H9 (cell line): Measurements from ENCODE around the gene IL1RAPL2. TPM values are rescaled to one million over a fixed set of nuclear protein-coding genes. Genes with fewer than 3 reads are reported as not detected.

Experiments used
- DNase-seq: peaks from one replicate; pipeline ENCODE4 v3.0.0-alpha.2; 2017
- H2AFZ ChIP-seq: one replicate; pipeline ENCODE4 v1.6.1; 2013; ENCODE audit warnings: mild to moderate bottlenecking, low read length, control low read depth, moderate library complexity
- H2AK5ac ChIP-seq: 2 replicates; pipeline ENCODE4 v1.6.1; 2013; ENCODE audit warnings: low read length, control low read depth, mixed read lengths; ENCODE audit not compliant: insufficient read length
- H2BK120ac ChIP-seq: one replicate; pipeline ENCODE4 v1.6.1; 2013; ENCODE audit warnings: low read depth, mild to moderate bottlenecking, low read length, control low read depth, inconsistent platforms; ENCODE audit not compliant: poor library complexity, severe bottlenecking
- H2BK12ac ChIP-seq: 2 replicates; pipeline ENCODE4 v1.6.1; 2013; ENCODE audit warnings: low read length, control low read depth, mixed read lengths, low read depth; ENCODE audit not compliant: insufficient read length
- H2BK15ac ChIP-seq: 2 replicates; pipeline ENCODE4 v1.6.1; 2013; ENCODE audit warnings: low read depth, low read length, control low read depth
- H2BK20ac ChIP-seq: one replicate; pipeline ENCODE4 v1.6.1; 2013; ENCODE audit warnings: low read depth, mild to moderate bottlenecking, low read length, control low read depth, inconsistent platforms; ENCODE audit not compliant: poor library complexity, severe bottlenecking
- H2BK5ac ChIP-seq: 2 replicates; pipeline ENCODE4 v1.6.1; 2013; ENCODE audit warnings: low read length, control low read depth, mixed read lengths; ENCODE audit not compliant: insufficient read length
- H3K14ac ChIP-seq: 2 replicates; pipeline ENCODE4 v1.6.1; 2013; ENCODE audit warnings: low read length, control low read depth; ENCODE audit not compliant: insufficient read depth
- H3K18ac ChIP-seq: 2 replicates; pipeline ENCODE4 v1.6.1; 2013; ENCODE audit warnings: low read depth, mild to moderate bottlenecking, mixed read lengths, low read length, control low read depth; ENCODE audit not compliant: insufficient read length
- H3K23ac ChIP-seq: 2 replicates; pipeline ENCODE4 v1.6.1; 2013; ENCODE audit warnings: low read length, control low read depth, mixed read lengths, low read depth; ENCODE audit not compliant: insufficient read length
- H3K23me2 ChIP-seq: 2 replicates; pipeline ENCODE4 v1.6.1; 2013; ENCODE audit warnings: low read depth, mild to moderate bottlenecking, mixed read lengths, low read length, control low read depth; ENCODE audit not compliant: insufficient read length, poor library complexity, severe bottlenecking
- H3K27ac ChIP-seq: 2 replicates; pipeline ENCODE4 v1.5.1; 2013; ENCODE audit warnings: low read length, control low read depth, mixed read lengths, low read depth; ENCODE audit not compliant: insufficient read length
- H3K27me3 ChIP-seq: 2 replicates; pipeline ENCODE4 v1.6.1; 2013; ENCODE audit warnings: low read length, control low read depth, inconsistent platforms; ENCODE audit not compliant: insufficient read depth
- H3K4ac ChIP-seq: 2 replicates; pipeline ENCODE4 v1.6.1; 2013; ENCODE audit warnings: low read depth, mild to moderate bottlenecking, control low read depth, inconsistent platforms, low read length, moderate library complexity
- H3K4me1 ChIP-seq: 2 replicates; pipeline ENCODE4 v1.6.1; 2013; ENCODE audit warnings: low read length, control low read depth, inconsistent platforms; ENCODE audit not compliant: insufficient read depth
- H3K4me2 ChIP-seq: 2 replicates; pipeline ENCODE4 v1.6.1; 2013; ENCODE audit warnings: low read length, control low read depth, mixed read lengths; ENCODE audit not compliant: insufficient read length, insufficient read depth
- H3K56ac ChIP-seq: 2 replicates; pipeline ENCODE4 v1.6.1; 2013; ENCODE audit warnings: low read depth, mild to moderate bottlenecking, mixed read lengths, low read length, control low read depth; ENCODE audit not compliant: insufficient read length
- H3K79me1 ChIP-seq: 2 replicates; pipeline ENCODE4 v1.6.1; 2013; ENCODE audit warnings: low read depth, mild to moderate bottlenecking, moderate library complexity, low read length, control low read depth, inconsistent platforms; ENCODE audit not compliant: insufficient read depth, poor library complexity, severe bottlenecking
- H3K79me2 ChIP-seq: 2 replicates; pipeline ENCODE4 v1.6.1; 2013; ENCODE audit warnings: low read length, control low read depth, inconsistent platforms; ENCODE audit not compliant: insufficient read depth
- H3K9ac ChIP-seq: 2 replicates; pipeline ENCODE4 v1.6.1; 2013; ENCODE audit warnings: low read length, control low read depth, mixed read lengths; ENCODE audit not compliant: insufficient read length; ENCODE audit errors: extremely low read depth
- H3K9me3 ChIP-seq: one replicate; pipeline ENCODE4 v1.6.1; 2013; ENCODE audit warnings: low read depth, low read length, inconsistent platforms; ENCODE audit not compliant: control insufficient read depth
- H3T11ph ChIP-seq: one replicate; pipeline ENCODE4 v1.6.1; 2013; ENCODE audit warnings: mild to moderate bottlenecking, low read length, control low read depth, inconsistent platforms
- H4K20me1 ChIP-seq: one replicate; pipeline ENCODE4 v1.6.1; 2013; ENCODE audit not compliant: control insufficient read depth, insufficient read length, insufficient read depth
- H4K5ac ChIP-seq: 2 replicates; pipeline ENCODE4 v1.6.1; 2013; ENCODE audit warnings: low read depth, mild to moderate bottlenecking, mixed read lengths, low read length, control low read depth; ENCODE audit not compliant: insufficient read length
- H4K8ac ChIP-seq: replicated peaks from 2 replicates; pipeline ENCODE4 v1.6.1; 2013; ENCODE audit warnings: low read length, control low read depth, mixed read lengths, low read depth; ENCODE audit not compliant: insufficient read length
- H4K91ac ChIP-seq: 2 replicates; pipeline ENCODE4 v1.6.1; 2013; ENCODE audit warnings: low read depth, mild to moderate bottlenecking, moderate library complexity, mixed read lengths, low read length, control low read depth; ENCODE audit not compliant: insufficient read length
- H3K27ac Mint-ChIP-seq, 3 experiments: 2 replicates in 2 of 3; 3 replicates in 1 of 3; pipeline ENCODE4 v1.8.0; 2020 to 2021; ENCODE audit warnings: mixed read lengths in 3 of 3, mild to moderate bottlenecking in 1 of 3, moderate library complexity in 1 of 3
- H3K27me3 Mint-ChIP-seq: 2 replicates; pipeline ENCODE4 v1.8.0; 2021; ENCODE audit warnings: low read depth, mild to moderate bottlenecking, moderate library complexity, mixed read lengths
- H3K36me3 Mint-ChIP-seq, 3 experiments: 2 replicates in 2 of 3; 3 replicates in 1 of 3; pipeline ENCODE4 v1.8.0; 2020 to 2021; ENCODE audit warnings: low read depth in 3 of 3, mixed read lengths in 3 of 3; ENCODE audit not compliant: insufficient read depth in 1 of 3
- H3K4me1 Mint-ChIP-seq, 2 experiments: 2 replicates each; pipeline ENCODE4 v1.8.0; 2020; ENCODE audit warnings: mixed read lengths in 2 of 2
- H3K4me3 Mint-ChIP-seq, 2 experiments: 2 replicates in 1 of 2; 3 replicates in 1 of 2; pipeline ENCODE4 v1.8.0; 2020 to 2021; ENCODE audit warnings: mild to moderate bottlenecking in 2 of 2, mixed read lengths in 2 of 2, moderate library complexity in 1 of 2
- H3K9me3 Mint-ChIP-seq, 2 experiments: 2 replicates in 1 of 2; 3 replicates in 1 of 2; pipeline ENCODE4 v1.8.0; 2020; ENCODE audit warnings: mild to moderate bottlenecking in 2 of 2, mixed read lengths in 2 of 2, moderate library complexity in 1 of 2
- total RNA-seq: library from RNA; stranded (reverse); gene quantifications from 2 replicates; pipeline ENCODE4 v1.2.1, GENCODE V29; 2021
- TF ChIP-seq, protein P1 (sequence below): fragments of 200-600 bp; sonication (generic); conservative IDR thresholded peaks from 3 replicates; pipeline ENCODE4 v1.8.0; 2021; ENCODE audit warnings: antibody characterized with exemption, mild to moderate bottlenecking

The IL1RAPL2 gene
- total RNA-seq, 1 experiment from 2014 or later, result not detected

- no peak overlapping the region for H2BK12ac ChIP-seq
- Mint-ChIP-seq H3K9me3 (peaks cover 0 to 30% of the 10 kb centered on the region in 2 experiments; a peak in 1 of 5 replicates), H3K36me3 (no peaks in the 10 kb centered on the region; a peak in 1 of 7 replicates), H3K4me3 (no peak overlapping the region), H3K27me3 (no peaks in the 10 kb centered on the region), H3K4me1 (no peaks in the 10 kb centered on the region), H3K27ac (no peak overlapping the region)
- no peak overlapping the region for H3K56ac ChIP-seq
- no peaks in the 10 kb centered on the region for H3K4me1 ChIP-seq
- no peak overlapping the region for H3K4me2 ChIP-seq
- no peak overlapping the region for H2BK15ac ChIP-seq
- no peaks in the 10 kb centered on the region for H3K23me2 ChIP-seq
- no peak overlapping the region for H3T11ph ChIP-seq
- no peak overlapping the region for H3K14ac ChIP-seq
- H3K18ac ChIP-seq, result no peak overlapping the region
- H2AFZ ChIP-seq, result no peak overlapping the region
- no peak overlapping the region for H4K5ac ChIP-seq
- H2AK5ac ChIP-seq, result no peak overlapping the region
- DNase-seq, result no peak
- no peak overlapping the region for H3K4ac ChIP-seq
- no peaks in the 10 kb centered on the region for H3K79me2 ChIP-seq
- TF ChIP-seq, protein P1, sequence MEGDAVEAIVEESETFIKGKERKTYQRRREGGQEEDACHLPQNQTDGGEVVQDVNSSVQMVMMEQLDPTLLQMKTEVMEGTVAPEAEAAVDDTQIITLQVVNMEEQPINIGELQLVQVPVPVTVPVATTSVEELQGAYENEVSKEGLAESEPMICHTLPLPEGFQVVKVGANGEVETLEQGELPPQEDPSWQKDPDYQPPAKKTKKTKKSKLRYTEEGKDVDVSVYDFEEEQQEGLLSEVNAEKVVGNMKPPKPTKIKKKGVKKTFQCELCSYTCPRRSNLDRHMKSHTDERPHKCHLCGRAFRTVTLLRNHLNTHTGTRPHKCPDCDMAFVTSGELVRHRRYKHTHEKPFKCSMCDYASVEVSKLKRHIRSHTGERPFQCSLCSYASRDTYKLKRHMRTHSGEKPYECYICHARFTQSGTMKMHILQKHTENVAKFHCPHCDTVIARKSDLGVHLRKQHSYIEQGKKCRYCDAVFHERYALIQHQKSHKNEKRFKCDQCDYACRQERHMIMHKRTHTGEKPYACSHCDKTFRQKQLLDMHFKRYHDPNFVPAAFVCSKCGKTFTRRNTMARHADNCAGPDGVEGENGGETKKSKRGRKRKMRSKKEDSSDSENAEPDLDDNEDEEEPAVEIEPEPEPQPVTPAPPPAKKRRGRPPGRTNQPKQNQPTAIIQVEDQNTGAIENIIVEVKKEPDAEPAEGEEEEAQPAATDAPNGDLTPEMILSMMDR, result no peak
- no peaks in the 10 kb centered on the region for H3K27me3 ChIP-seq
- no peak overlapping the region for H4K8ac ChIP-seq
- H4K91ac ChIP-seq, result no peak overlapping the region
- H3K79me1 ChIP-seq, result no peaks in the 10 kb centered on the region
- H3K23ac ChIP-seq, result no peak overlapping the region
- no peak overlapping the region for H2BK120ac ChIP-seq
- H3K9ac ChIP-seq, result no peak overlapping the region
- H3K27ac ChIP-seq, result no peak overlapping the region
- H3K9me3 ChIP-seq, result no peaks in the 10 kb centered on the region
- no peak overlapping the region for H2BK20ac ChIP-seq
- no peak overlapping the region for H2BK5ac ChIP-seq
- no peaks in the 10 kb centered on the region for H4K20me1 ChIP-seq
Observed at GRCh38 chrX:105744291-105744690, 1178.3 kb downstream of the IL1RAPL2 start.
